GM21717 (cell line): ENCODE data around the gene STIM1.
"Not testable (repeated sequence)": the region's sequence is repeated elsewhere in the genome, so short reads cannot be mapped to it uniquely, and the experiment has no call there.

Source experiments
- ATAC-seq: cut with Tn5 transposase; IDR thresholded peaks from one replicate; pipeline ENCODE4 v1.9.1; 2021; ENCODE audit warnings: mild to moderate bottlenecking, moderate library complexity; ENCODE audit not compliant: unreplicated experiment

Gene STIM1

DNA sequence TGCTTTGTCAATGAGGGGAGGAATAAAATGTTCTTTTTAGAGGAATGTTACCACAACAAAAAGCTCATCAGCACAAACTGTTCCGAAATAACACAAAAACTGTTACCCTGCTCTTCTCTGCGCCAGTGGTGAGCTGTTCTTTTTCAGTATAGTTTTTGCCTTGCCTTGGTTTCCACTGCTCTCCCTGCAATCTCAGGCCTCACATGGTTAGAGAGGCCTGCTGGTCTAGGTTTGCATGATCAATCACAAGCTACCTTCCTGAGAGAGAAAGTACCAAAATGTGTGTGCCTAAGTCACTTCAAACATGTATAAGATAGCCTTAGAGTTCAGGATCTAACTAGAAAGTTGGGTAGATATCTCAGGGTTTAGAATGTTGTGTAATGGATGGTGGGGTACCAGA, 114.6 kb downstream of the STIM1 start:
- ATAC-seq, result no peak

DNA sequence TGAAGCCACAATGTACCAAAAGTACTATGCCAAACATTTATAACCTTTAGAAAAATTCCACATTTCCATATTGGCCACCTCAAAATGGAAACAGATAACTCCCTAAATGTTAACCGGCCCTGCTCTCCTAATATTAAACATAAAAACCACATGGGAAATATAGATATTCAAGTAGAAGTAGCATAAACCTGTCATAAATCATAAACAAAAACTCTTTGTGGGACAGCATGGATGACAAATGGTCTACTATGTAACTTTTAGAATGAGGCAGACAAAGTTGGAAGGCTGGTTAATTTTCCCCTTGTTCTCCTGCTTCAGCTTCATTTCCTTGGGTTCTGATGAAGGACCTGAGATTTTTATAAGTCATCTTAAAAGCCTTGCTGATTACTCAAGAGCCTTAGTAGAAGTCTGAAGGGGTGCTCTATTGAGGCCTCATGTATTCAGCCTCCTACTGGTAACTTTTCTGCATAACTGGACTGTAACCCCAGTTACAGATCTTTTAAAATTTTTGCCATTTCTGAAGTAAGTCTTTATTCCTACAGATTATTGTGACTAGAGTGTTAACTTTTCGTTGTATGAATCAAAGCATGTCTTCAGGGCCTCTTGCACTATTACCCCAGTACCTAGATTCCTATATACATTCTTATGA, 116.4 kb downstream of the STIM1 start:
- ATAC-seq, result no peak

GRCh38 chr11:3972431-3972830, 117.0 kb downstream of the STIM1 start:
- ATAC-seq, result no peak

- ATAC-seq, result no peak
Measured at GRCh38 chr11:3977078-3977477, 121.6 kb downstream of the STIM1 start.

DNA sequence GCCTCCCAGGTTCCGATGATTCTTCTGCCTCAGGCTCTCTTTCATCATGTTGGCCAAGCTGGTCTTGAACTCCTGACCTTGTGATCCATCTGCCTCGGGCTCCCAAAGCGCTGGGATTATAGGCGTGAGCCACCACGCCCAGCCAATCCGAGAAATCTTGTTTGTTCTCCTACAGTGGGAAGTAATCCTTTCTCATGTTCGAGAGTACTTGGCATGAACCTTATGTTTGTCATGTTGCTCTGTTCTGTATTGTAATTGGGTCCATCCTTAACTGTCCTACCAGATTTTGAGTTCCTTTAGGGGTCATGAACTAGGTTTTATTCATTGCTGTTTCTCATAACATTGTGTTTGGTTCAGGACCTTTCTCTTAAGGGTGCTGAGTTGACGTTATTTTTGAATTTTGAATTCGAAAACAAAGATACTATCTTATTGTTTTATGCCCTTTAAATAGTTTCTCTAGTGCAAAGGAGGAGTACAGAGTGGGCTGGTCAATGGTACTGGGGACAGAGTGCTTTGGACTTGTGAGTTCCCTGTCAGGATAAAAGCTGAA, 125.7 kb downstream of the STIM1 start:
- no peak for ATAC-seq

DNA sequence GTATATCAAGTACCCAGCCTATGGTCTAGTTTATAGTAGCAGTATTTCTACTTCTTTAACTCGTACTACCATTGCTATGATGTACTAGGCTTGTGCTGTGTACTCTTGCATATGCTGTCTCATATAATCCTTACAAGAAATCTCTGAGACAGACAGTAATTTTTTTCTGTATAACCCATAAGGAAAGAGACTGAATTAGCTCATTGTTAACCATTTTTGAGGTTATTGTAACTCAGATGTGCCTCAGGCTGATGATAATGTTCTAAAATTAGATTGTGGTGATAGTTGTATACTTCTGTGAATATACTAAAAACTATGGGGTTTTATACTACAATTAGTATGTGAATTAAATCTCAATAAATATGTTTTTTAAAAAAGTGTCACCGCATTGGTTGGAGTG, 127.0 kb downstream of the STIM1 start:
- ATAC-seq, result no peak

DNA sequence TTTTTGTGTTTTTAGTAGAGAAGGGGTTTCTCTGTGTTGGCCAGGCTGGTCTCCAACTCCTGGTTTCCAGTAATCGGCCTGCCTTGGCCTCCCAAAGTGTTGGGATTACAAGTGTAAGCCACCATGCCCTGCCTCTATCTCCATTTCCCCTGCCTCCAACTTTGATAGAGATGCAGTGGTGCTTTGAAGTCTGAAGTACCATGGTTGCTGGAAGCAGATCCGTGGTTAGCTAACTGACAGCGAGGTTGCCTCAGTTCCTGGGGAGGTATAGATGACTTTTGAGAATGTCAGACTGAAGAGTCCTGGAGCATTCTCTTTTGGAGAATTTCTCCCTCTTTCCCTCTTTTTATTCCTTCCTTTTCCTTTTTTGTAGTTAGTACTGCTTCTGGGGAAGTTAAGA, 127.6 kb downstream of the STIM1 start:
- ATAC-seq, result no peak

DNA sequence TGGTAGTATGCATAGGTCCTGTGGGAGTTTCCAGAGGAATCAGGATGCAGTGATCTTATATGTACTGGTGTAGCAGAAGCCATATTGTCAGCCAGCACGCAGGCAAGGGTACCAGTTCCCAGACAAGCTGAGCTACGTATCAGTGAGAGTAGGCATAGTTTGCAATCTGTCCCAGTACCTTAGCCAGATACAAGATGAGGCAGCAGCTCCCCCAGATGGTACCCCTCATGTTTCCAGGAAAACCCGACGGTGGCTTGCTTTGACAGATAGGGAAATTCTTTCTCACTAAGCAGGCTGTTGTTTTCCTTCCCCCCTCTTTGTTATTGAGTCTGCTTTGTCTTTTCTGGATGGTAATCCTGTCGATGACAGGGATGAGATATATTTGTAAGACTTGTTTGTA, 129.4 kb downstream of the STIM1 start:
- no peak for ATAC-seq

GRCh38 chr11:3985631-3986030, 130.2 kb downstream of the STIM1 start:
- no peak for ATAC-seq

GRCh38 chr11:3986301-3986700, 130.8 kb downstream of the STIM1 start:
- no peak for ATAC-seq

- no peak for ATAC-seq
Measured at GRCh38 chr11:3989276-3989920, 133.9 kb downstream of the STIM1 start.

DNA sequence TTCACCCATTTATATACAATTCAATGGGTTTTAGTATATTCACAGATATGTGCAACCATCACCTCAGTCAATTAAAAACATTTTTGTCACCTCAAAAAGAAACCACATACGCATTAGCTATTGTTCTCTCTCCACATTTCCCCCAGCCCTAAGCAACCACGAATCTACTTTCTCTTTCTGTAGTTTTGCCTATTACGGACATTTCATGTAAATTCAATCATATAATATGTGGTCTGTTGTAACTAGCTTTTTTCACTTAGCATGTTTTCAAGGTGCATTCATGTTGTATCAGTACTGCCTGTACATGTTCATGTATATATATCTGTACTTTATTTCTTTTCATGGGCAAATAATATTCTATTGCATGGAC, 134.4 kb downstream of the STIM1 start:
- ATAC-seq, result no peak

DNA sequence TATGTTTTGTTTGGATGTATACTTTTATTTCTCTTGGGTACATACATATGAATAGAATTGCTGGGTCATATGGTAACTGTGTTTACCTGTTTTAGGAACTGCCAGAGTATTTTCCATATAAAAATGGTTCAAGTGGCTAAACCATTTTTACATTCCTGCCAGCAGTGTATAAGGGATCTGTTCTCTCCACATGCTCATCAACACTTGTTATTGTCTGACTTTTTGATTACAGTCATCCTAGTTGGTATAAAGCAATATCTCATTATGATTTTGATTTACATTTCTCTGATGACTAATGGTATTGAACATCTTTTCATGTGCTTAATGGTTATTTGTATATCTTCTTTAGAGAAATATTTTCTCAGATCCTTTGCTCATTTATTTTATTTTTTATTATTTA, 134.9 kb downstream of the STIM1 start:
- no peak for ATAC-seq

- ATAC-seq, result no peak
Measured at GRCh38 chr11:3992964-3993363, 137.5 kb downstream of the STIM1 start.

- ATAC-seq, result no peak
Measured at GRCh38 chr11:3994030-3994640, 138.7 kb downstream of the STIM1 start.

- ATAC-seq, result no peak
Measured at GRCh38 chr11:3995307-3995706, 139.8 kb downstream of the STIM1 start.

- no peak for ATAC-seq
Measured at GRCh38 chr11:3995949-3996554, 140.6 kb downstream of the STIM1 start.

DNA sequence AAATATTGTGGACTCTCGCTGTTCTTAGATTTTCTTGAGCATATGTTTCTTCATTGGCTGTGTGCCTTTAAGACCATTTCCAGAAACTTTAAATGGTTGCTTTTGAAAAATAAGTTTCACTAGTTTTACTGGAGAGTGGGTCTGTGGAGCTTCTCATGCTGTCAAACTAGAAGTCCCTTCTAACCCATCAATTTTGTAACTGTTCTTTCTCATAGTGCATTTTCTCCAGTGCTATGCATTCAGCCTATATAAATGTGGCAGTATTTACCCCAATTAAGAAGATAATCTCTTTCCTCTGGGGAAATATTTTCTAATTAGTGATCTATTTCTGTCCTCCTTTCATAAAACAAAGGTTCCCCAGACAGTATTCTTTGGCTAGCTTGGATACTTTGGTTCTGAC, 141.2 kb downstream of the STIM1 start:
- ATAC-seq, result no peak

GRCh38 chr11:4004753-4005152, 149.3 kb downstream of the STIM1 start:
- ATAC-seq, result not testable (repeated sequence)

- no peak for ATAC-seq
Measured at GRCh38 chr11:4006946-4007680, 151.6 kb downstream of the STIM1 start.

DNA sequence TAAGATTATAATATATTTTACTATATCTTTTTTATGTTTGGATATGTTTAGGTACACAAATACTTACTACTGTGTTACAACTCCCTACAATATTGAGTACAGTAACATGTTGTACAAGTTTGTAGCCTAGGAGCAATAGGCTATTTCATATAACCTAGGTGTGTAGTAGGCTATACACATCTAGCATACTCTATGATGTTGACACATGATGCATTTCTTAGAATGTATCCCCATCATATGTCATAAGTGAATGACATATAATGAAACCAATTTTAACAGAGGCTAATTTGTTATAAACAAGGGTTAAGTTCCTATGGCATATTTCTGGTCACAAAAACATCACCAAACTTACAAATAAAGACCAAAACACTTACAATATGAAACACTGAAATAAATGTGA, 152.7 kb downstream of the STIM1 start:
- ATAC-seq, result no peak
